GM23248 (cell line): ENCODE data around the gene RNF183.

Experiments used
- EZH2 ChIP-seq: fragments of 200-600 bp; sonication (generic); IDR thresholded peaks from 2 replicates; pipeline ENCODE4 v1.6.1; 2018; ENCODE audit warnings: antibody characterized with exemption, mild to moderate bottlenecking; ENCODE audit not compliant: insufficient read depth, poor library complexity, severe bottlenecking
- EZH2phosphoT487 ChIP-seq: fragments of 200-600 bp; sonication (generic); IDR thresholded peaks from 2 replicates; pipeline ENCODE4 v1.6.1; 2018; ENCODE audit warnings: antibody characterized with exemption, moderate library complexity, mild to moderate bottlenecking, low read depth; ENCODE audit not compliant: insufficient read depth

DNA sequence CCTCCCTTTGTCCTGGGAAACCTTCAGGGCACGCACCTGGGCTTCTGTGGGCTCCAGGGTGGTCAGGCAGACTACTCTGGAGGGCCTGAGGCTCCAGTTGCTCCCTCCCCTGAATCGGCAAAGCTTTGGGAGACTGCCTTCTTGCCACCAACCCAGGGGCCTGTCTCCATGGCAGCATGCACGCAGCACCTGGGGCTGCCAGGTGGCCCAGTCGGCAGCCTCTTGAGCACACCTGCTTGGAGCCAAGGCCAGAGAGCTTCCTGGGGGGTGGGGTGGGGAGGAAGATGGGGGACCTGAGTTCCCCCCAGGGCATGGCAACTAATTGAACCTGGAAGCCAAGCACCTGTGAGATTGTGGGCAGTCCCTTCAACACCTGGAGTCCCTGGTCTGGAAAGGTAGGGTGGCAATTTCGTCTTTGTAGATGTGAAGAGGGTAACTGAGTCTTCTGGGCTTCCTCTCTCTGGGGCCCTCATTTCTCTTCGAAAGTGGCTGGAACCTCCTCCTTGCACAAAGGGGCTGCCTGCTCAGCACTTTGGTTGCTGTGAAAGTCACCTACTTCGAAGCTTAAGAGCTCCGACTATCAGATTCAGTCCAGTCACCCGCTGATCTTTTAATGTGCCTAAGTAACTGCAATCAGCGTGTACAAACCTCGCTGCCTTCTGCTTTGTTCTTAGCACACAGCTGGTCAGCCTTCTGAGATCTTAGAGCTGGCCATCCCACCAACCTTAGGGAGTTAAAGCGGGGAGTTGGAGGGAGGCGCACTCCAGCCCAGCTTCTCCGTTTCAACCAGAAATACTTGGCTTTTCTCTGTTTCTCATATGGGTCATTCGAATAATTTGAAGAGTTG is 4.0 kb downstream of the RNF183 start:
- TF ChIP-seq EZH2phosphoT487 (no peak), EZH2 (no peak)
